Measurements from ENCODE around the gene ERAP2.
"Not testable (repeated sequence)": the region's sequence is repeated elsewhere in the genome, so short reads cannot be mapped to it uniquely, and the experiment has no call there.

Gene ERAP2

DNA sequence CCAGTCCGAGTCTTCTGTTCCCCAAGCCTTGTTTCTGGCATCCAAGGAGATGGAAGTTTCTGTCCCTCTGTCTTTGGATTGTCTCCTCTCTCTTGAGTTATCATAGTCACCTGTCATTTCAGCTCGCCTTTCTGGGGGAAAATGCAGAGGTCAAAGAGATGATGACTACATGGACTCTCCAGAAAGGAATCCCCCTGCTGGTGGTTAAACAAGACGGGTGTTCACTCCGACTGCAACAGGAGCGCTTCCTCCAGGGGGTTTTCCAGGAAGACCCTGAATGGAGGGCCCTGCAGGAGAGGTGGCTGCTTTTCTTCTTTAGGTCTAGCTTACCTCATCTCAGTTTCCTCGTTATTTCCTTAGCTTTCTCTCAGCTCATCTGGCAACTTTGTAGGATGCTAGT is 25.1 kb downstream of the ERAP2 start:
- DNase-seq (ENCODE audit: low spot score), result no peak

DNA sequence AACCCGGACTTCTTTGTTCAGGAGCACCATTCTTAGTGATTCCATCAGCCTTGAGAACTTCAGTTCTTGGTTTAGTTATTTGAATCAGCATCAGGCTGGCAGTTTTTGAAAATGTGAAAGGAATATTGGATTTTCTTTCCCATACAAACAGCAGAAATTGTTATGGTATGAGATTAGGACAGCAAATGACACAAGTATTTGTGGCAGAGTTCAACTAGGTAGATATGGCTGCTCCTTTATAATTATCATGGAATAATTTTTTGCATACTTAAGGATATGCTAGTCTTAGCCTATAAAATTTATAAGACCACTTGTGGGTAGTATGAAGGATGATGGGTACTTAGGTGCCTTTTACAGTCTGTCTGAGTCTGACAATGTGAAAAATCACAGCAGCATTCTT is 25.5 kb downstream of the ERAP2 start:
- DNase-seq (ENCODE audit: low spot score), result no peak

DNA sequence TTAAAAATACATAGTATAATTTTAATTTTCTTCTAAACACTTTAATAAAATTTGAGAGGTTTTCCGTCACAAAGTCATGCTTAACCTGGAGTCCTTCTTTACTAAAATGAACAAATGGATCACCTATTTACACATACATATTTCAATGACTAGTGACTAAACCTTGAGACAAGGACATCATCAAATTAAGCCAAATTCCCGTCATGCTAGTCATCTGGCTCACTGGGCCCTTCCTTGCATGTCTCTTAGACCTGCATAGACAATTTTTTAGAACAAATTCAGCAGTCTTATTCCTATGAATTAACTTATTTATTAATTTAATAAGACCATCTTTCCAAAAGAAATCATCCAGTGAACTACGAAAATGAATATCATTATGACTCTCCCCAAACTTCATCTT is 26.6 kb downstream of the ERAP2 start:
- no peak for DNase-seq (ENCODE audit: low spot score)

DNA sequence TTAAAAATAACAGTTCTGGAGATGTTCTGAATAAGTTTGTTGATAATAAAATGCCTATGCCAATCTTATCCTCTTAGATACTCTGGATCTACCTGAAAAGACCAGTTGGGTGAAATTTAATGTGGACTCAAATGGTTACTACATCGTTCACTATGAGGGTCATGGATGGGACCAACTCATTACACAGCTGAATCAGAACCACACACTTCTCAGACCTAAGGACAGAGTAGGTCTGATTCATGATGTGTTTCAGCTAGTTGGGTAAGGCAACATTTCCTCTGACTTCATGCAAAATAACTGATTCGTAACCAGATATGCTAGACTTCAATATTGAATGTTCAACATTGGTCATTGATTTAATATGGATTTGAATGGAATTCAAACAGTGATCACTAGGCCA is 27.0 kb downstream of the ERAP2 start:
- no peak for DNase-seq (ENCODE audit: low spot score)

DNA sequence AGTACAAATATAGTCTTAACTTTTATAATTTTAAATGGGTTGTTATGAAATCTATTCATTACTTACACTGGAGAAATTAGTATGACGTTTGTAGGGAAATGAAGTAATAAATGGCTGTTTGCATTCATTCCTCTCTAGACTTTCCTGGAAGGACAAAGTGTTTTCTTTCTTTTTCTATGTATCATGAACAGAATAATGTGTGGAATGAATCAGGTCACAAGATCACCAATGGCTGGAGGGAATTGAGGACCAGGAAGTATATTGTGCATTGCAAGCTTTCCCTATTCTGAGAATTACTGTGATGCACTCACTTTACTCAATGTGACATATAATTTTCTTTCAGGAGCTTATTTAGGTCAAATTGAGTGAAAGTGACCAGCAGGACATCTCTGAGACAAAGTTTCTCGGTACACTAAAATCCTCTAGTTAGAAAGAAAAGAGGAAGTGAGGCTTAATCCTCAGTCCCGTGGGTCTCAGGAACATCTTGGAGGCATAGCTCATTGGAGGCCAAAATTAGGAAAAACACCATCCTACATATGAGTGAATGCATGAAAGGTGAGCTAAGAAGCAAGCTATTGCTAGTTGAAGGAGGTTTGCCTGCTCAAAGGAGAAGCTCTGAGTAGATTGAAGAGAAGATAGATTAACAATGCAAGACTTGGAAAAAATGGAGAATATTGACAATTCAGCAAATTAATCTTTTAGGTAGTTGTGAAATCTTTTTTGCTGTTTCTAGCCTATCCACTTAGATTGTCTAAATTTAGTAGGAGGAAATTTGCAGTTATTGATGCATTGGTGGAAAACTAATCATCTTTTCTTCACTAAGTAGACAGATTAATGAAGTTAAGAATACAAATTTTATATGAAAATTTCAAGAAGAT is 28.0 kb downstream of the ERAP2 start:
- no peak for DNase-seq (ENCODE audit: low spot score)

DNA sequence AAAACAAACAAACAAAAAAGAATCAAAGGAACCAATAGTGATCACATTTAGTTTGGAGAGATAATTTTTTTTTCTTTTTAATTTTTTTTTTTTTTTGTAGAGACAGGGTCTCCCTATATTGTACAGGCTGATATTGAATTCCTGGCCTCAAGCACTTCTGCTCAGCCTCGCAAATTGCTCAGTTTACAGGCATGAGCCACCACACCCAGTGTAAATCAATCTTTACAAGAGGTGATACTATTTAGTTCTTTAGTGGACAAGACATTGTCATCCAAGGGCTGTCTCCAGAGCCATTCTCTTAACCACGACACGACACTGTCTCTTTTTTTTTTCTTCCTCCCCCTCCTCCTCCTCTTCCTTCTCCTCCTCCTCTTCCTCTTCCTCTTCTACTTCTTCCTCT is 29.6 kb downstream of the ERAP2 start:
- DNase-seq (ENCODE audit: low spot score), result no peak

DNA sequence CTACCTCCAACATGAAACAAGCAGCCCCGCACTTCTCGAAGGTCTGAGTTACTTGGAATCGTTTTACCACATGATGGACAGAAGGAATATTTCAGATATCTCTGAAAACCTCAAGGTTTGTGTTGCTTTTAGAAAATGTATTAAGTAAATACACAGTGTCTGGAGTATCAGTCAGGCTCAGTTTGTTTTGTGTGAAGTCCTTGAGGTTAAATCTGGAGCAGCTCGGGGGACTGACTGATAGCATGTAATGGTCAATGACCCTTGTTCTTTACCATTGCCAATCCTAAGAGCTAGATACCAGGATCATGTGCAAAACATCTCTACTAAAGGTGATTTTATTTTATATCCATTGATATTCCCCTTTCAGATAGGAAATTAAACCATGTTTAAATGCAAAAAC is 32.7 kb downstream of the ERAP2 start:
- DNase-seq (ENCODE audit: low spot score), result no peak

DNA sequence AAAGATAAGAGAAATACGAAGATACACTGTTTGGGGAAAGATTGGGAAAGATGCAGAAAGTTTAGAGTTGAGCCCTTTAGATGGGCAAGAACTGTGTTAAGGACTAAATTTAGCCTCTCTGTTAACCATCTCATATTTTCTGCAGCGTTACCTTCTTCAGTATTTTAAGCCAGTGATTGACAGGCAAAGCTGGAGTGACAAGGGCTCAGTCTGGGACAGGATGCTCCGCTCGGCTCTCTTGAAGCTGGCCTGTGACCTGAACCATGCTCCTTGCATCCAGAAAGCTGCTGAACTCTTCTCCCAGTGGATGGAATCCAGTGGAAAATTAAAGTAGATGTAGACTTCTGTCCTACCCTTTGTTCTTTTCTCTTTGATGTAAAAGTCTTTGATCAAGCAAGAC is 33.1 kb downstream of the ERAP2 start:
- no peak for DNase-seq (ENCODE audit: low spot score)

DNA sequence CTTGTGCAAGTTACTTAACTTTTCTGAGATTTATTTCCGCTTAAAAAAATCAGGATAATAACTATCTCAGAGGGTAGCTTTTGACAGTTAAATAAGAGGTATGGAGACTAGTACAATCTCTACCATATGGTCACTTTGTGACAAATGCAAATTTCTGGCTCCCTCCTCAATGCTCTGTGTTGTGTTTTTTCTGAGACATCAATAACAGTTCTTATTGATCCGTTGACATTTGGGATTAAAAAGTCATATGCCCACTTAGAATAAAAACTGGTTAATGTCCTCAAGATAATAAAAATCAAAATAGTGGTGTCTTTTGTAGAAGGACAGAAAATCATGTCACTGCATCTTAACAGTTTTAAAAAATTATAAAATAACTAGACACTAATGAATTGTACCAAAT is 34.8 kb downstream of the ERAP2 start:
- DNase-seq (ENCODE audit: low spot score), result no peak

DNA sequence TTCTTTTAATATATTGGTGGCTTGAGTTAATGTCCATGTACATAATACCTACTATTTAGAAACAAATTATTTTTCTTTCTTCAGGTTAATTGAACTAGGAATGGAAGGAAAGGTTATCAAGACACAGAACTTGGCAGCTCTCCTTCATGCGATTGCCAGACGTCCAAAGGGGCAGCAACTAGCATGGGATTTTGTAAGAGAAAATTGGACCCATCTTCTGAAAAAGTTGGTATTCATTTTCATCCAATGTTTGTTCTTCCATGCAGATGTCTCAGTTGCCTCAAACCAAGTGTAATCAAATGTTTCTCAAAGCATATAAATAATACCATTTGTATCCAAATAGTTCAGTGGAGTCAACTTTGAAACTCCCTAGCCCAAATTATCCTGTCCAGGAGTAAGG is 36.9 kb downstream of the ERAP2 start:
- DNase-seq (ENCODE audit: low spot score), result no peak

DNA sequence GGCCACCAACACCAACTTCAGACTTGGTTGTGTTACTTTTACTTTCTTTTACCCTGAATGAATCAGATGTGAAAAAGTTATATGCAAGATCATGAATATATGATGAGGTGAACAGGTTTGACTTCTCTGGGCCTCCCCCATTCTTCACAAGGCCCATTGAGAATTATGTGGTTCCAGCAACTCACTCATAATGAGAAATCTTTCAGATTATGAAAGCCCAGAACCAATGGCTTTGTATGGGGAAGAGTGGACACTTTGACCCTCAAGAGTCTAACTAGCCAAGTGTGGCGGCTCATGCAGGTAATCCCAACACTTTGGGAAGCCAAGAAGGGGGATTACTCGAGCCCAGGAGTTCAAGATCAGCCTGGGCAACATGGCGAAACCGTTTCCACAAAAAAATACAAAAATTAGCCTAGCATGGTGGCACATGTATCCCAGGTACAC is 43.5 kb downstream of the ERAP2 start:
- no peak for DNase-seq (ENCODE audit: low spot score)

DNA sequence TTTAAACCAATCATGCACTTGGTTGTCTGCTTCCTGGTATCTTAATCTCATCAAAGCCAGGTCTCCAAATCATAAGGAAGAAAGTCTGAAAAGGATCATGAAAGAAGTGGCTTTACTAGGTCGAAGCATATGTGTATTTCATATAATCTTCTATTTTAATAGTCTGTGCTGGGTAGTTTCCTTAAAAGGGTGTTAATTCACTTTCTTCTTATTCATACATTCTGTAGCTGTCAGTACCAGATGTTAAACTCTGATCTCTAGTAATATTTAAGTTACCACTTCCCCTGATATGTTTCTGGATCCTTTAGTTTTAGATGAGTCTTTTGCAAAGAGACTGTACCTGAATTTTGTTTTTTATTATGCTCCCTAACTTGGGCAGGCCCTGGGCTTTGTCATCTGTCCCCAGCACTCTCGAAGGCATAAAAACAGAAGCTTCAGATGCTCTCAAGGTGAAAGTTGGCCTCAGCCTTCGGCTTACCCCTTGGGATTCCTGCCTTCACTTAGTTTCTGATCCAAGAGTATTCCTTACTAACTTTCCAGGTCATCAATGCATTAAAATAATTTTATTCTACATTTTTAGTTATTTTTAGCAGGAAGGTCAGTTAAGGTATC is 44.5 kb downstream of the ERAP2 start:
- DNase-seq (ENCODE audit: low spot score), result no peak

DNA sequence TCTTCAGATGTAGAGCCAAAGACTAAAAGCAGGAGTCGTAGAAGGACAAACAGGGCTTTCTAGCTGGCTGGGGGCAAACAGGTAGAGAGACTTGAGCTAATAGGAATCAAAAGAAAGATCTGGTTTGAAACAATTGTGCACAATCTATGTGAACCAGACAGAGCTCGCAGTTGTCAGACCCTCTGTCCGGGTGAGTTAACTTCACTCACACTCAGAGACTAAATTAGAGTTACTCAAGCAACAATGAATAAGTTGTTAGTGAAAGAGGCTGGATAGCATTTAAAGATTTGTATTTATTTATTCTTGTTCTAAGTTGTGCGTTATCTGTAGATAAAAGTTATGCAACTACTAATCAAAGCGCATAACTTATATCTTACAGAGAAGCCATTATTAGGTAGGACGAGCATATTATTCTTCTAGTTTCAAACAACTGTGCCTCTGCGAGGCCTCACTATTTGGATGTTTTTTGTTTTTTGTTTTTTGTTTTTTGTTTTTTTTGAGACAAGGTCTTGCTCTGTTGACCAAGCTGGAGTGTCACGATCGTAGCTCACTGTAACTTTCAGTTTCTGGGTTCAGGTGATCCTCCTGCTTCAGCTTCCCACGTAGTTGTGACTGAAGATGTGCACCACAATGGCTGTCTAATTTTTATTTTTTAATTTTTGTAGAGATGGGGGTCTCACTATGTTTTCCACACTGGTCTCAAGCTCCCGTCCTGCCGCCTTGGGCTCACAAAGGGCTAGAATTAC is 46.4 kb downstream of the ERAP2 start:
- peak; percentile 42 for DNase-seq (ENCODE audit: low spot score)

DNA sequence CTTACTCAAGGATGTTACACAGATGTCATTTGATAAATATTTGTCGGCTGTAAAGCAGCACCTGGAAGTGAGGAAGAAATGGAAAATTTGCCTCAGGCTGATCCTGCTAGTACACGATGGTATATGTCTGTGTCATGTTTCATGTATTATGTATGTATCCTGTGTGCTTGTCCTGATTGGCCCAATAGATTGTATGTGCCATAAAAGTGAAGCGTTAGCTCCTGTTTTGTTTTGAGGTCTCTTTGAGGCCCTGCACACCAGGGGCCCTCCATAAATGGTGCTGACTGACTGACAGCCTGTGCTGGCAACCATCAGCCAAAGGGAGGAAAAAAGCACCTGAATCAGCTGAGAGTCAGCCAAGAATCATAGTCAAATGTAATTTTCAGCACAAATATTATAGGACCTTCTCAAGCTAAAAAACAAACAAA is 47.7 kb downstream of the ERAP2 start:
- no peak for DNase-seq (ENCODE audit: low spot score)

DNA sequence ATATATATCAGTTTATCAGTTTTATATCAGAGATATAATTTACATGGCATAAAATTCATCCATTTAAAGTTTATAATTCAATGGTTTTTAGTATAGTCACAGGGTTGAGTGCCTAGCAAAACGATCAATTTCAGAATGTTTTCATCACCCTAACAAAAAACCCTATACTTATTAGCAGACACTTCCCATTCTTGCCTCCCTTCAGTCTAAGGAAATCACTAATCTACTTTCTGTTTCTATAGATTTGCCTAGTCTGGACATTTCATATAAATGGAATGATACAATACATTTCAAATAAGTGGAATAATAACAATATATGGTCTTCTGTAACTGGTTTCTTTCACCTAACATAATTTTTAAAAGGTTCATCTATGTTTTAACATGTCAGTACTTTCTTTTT is 50.0 kb downstream of the ERAP2 start:
- DNase-seq (ENCODE audit: low spot score), result no peak

DNA sequence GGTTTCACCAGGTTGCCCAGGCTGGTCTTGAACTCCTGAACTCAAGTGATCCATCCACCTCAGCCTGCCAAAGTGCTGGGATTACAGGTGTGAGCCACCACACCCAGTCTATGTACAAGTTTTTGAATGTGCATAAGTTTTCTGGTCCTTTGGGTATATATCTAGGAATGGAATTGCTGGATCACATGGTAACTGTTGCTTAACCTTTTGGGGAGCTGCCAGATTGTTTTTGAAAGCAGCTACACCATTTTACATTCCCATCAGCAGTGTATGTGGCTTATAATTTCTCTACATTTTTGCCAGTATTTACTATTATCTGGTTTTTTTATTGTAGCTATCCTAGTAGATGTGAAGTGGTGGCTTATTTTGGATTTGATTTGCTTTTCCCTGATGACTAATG is 50.7 kb downstream of the ERAP2 start:
- DNase-seq (ENCODE audit: low spot score), result no peak

DNA sequence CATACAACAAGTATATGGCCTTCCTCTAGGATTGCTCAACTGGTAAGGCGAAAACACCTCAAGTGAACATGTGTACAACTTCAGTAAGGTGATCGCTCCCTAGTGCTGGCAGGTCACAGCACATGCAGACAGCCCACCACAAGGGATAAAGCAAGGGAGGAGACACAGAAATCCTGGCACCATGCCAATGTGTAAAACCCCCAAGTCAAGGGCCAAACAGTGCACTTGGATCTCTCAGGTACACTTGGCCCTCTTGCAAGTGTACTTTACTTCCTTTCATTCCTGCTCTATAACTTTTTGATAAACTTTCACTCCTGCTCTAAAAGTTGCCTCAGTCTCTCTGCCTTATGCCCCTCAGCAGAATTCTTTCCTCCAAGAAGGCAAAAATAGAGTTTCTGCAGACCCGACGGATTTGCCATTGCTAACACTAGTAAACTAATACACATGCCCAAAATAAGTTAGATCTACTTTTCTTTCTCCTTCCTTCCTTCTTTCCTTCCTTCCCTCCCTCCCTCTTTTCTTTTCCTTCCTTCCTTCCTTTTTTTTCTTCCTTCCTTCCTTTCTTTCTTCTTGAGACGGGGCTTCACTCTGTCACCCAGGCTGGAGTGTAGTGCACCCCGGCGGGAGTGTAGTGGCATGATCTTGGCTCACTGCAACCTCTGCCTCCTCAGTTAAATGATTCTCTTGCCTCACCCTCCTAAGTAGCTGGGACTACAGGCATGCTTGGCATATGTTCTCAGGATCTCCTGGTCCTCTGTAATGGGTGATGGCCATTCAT is 52.8 kb downstream of the ERAP2 start:
- peak; percentile 24 for DNase-seq (ENCODE audit: low spot score)

DNA sequence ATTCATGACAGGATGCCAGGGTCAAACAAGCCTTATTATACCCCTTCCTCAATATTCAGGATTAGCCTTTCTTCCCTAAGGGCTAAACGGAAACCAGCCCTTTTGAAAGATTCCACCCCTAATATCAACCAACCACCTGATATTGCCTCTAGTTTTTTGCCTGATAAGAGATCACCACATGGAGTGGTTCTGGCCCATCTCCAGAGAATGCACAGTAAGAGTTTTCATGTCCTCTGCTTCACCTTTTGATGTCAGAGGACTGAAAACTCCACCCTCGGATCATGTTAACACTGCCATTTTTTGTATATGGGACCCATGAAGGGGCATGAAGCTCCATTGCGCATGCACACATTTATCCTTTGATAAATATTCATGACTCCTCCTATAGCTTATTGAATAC is 53.8 kb downstream of the ERAP2 start:
- no peak for DNase-seq (ENCODE audit: low spot score)

DNA sequence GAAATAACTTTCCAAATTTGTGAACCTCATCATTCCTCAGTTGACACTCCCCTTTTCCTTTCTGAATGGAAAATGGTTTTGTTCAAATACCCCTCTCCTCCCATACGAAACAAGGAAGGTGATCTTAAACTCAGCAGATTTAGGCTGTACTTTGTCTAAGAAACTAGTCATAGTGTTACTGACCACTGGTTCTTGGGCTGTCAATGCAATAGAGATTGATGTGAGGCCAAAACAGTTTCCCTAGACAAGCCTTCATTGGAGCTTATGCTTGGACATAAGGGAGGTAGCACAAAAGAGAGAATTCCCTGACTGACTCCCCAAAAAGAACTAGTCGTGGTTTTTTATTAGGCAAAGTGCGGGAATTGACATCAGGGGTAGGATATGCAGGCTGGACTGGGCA is 54.3 kb downstream of the ERAP2 start:
- no peak for DNase-seq (ENCODE audit: low spot score)

DNA sequence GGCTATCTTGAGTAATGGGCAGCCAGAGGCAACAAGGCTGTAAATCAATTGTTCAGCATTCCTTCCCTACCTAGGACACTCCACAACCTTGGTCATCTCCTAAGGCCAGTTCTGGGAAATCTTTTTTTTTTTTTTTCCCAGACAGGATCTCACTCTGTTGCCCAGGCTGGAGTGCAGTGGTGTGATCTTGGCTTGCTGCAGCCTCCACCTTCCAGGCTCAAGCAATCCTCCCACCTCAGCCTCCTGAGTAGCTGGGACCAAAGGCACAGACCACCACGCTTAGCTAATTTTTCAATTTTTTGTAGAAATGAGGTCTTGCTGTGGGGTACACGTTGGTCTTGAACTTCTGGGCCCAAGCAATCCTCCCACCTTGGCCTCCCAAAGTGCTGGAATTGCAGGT is 54.7 kb downstream of the ERAP2 start:
- not testable (repeated sequence) for DNase-seq (ENCODE audit: low spot score)

DNA sequence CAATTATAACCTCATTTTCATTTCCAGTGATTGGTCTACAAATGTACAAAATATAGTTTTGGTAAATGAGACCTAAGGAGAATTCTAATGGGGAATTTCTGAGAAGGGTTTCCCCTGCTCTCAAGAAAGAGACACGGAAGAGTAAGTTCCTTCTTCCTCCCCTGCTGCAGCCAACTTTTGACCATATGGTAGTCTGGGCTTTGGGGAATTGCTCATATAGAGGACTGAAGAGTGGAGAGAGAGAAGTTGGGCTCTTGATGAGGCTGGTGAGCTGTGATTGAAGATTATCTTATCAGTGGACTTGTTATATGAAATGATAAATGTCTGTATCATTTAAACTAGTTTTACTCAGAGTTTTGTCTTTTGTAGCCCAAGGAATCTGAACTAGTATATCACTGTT is 55.3 kb downstream of the ERAP2 start:
- DNase-seq (ENCODE audit: low spot score), result peak; percentile 39

DNA sequence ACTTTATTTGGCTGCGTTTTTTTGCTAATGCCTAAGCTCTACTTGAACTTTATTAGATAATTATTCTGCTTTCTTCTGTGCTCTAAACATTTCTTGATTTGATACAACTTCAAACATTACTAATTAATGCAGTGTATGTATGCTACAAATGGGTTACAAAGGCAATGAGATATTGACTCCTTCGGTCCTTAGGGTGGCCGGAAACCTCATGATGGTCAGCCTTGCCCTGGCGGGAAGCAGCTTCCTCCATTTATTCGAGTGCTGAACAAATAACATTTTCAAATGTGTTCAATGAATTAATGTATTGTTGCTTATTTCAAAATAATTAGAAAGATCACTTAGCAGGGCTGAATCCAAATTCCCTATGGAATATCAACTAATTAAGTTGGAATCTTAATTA is 55.7 kb downstream of the ERAP2 start:
- DNase-seq (ENCODE audit: low spot score), result no peak
